ENCODE data around the gene PGAM5.
"Not testable (repeated sequence)": the region's sequence is repeated elsewhere in the genome, so short reads cannot be mapped to it uniquely, and the experiment has no call there.

The PGAM5 gene

GRCh38 chr12:132747395-132747794 is 36.8 kb downstream of the PGAM5 start:
- TF ChIP-seq CTCF (IDR thresholded peaks at IDR 0.05), result no peak
- no peak for TF ChIP-seq ZFX (IDR thresholded peaks at IDR 0.05; ENCODE audit: borderline replicate concordance)
- H3K27ac ChIP-seq, result no peak overlapping the region

GRCh38 chr12:132747896-132748295 is 37.3 kb downstream of the PGAM5 start:
- TF ChIP-seq CTCF (IDR thresholded peaks at IDR 0.05) (no peak), ZFX (IDR thresholded peaks at IDR 0.05; ENCODE audit: borderline replicate concordance) (no peak)
- no peak overlapping the region for H3K27ac ChIP-seq

GRCh38 chr12:132748319-132748718 is 37.7 kb downstream of the PGAM5 start:
- TF ChIP-seq ZFX (IDR thresholded peaks at IDR 0.05; ENCODE audit: borderline replicate concordance) (no peak), CTCF (IDR thresholded peaks at IDR 0.05) (no peak)
- H3K27ac ChIP-seq, result no peak overlapping the region

- not testable (repeated sequence) for H3K27ac ChIP-seq
Measured at GRCh38 chr12:132753670-132754069, 43.0 kb downstream of the PGAM5 start.

- no peak overlapping the region for H3K27ac ChIP-seq
- TF ChIP-seq CTCF (IDR thresholded peaks at IDR 0.05), result peak; percentile 17; the same call in 1 of the 2 replicates
- TF ChIP-seq ZFX (IDR thresholded peaks at IDR 0.05; ENCODE audit: borderline replicate concordance), result no peak
Measured at GRCh38 chr12:132754160-132754932, 43.7 kb downstream of the PGAM5 start.

- H3K27ac ChIP-seq, result not testable (repeated sequence)
Measured at GRCh38 chr12:132758825-132759224, 48.2 kb downstream of the PGAM5 start.

- TF ChIP-seq CTCF (IDR thresholded peaks at IDR 0.05), result no peak
- TF ChIP-seq ZFX (IDR thresholded peaks at IDR 0.05; ENCODE audit: borderline replicate concordance), result no peak
- peak overlapping the region; percentile 98; the same call in 1 of the 2 replicates for H3K27ac ChIP-seq
Measured at GRCh38 chr12:132759359-132759758, 48.7 kb downstream of the PGAM5 start.

GRCh38 chr12:132761032-132761920 is 50.6 kb downstream of the PGAM5 start, which contains the start of gene ANKLE2:
ANKLE2 (minus strand) TSS chr12:132761832; CDS start chr12:132761798, 34 bp downstream.
- TF ChIP-seq CTCF (IDR thresholded peaks at IDR 0.05), result no peak
- no peak for TF ChIP-seq ZFX (IDR thresholded peaks at IDR 0.05; ENCODE audit: borderline replicate concordance)
- H3K27ac ChIP-seq, result peak within 1 kb of the TSS; percentile 98
